ENCODE results near the gene GTF2F2.

The GTF2F2 gene

DNA sequence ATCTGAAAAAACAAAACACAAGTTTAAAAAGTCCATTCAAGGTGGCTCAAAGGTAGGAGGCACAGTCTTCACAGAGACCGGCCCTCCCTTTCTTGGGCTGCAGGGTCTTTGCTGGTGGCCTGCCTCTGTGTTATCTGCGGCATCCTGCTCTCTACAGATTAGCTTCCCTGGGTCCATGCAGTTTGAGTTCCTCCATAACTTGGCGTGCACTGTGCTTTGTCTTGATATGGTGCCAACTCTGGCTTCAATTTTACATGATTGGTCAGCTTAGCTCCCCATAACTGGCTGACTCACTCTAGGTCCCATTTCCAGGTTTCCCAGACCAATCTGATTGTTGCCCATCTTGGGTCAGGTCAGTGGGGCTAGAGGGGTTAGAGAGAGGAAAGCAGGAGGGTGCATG, 178.9 kb downstream of the GTF2F2 start:
- no peak for DNase-seq (ENCODE audit: low read depth in 3 of 3, low spot score in 1 of 3)

DNA sequence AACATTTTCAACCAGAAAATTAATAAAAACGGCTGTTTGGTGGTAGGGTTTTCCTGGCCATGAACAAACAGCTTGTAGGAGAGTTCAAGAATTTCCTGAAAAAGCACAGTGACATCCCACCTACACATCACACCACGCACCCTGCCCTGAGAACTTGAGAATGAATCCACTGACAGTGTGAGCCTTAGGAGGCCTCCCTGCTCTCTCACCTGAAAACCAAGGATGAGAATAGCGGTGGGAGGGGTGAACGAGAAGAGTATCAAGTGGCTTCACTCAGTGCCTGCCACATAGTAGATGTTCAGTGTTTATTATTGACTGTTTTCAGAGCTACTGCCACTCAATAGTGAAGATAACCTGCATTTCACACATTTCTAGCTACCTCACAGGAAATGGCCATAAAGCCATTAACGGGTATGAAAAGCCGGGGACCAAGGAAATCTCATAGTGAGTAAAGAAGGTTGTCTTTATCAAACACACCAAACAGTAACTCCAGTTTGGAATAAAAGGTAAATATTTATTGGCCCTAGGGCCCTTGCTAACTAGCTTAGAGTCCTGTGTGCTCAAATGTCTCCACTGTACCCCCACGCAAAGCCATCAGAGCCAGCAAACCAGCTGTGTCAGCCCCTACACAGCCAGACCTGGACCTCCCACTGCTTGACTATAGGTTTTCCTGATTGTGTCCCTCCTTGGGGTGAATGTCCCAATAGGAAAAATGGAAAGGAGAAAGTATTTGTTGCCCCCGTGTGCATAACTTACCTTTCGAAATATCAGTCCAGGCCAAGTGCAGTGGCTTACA, 180.1 kb downstream of the GTF2F2 start:
- DNase-seq (ENCODE audit: low read depth in 3 of 3, low spot score in 1 of 3) = no peak

DNA sequence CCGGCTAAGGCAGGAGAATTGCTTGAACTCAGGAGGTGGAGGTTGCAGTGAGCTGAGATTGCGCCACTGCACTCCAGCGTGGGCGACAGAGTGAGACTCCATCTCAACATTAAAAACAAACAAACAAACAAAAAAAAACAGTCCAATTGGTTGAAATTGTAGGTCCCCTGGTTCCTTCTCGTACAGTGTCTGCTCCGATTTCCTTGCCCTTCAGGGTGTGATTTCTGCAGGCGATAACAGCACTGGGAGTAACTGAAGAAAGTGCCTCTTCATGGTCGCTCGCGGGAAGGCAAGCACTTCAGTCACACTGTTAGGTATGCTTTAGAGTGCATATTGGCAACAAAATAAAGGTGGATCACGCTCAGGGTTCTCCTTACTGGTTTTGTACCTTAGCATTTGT, 181.0 kb downstream of the GTF2F2 start:
- no peak for DNase-seq (ENCODE audit: low read depth in 3 of 3, low spot score in 1 of 3)

- DNase-seq (ENCODE audit: low read depth in 3 of 3, low spot score in 1 of 3) = no peak
These were observed 182.2 kb downstream of the GTF2F2 start for GRCh38 chr13:45302507-45302906.

DNA sequence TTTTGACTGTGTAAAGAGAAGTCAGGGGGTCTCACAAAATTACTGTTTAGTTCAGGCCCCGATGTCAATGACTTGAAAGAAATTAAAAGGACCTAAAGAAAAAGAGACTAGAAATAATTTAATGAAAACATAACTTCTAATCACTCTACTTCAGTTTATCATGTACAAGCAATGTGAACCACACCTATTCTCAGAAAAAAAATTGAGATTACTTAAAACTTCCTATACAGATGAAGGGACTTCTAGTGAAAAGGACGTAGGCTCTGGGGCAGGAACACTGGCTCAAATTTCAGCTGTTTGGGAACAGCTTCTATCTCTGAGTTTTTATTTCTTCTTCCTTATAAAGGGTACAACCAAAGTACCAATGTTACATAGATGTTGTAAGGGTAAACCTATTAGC, 182.7 kb downstream of the GTF2F2 start:
- DNase-seq (ENCODE audit: low read depth in 3 of 3, low spot score in 1 of 3) = no peak

DNA sequence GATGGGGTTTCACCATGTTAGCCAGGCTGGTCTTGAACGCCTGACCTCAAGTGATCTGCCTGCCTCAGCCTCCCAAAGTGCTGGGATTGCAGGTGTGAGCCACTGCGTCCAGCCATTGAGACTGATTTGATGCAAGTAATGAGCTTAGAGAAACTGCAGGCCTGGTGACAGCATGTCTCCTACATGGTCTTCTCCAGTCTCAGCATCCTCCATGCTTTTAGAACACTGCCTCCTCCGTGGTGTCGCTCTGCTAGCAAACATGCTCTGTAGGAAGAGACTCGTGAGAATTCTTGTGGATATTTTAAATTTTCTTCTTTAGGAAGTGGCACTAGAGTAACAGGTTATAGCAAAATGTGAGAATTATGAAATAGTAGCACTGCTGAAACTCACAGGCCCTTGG, 183.6 kb downstream of the GTF2F2 start:
- no peak for DNase-seq (ENCODE audit: low read depth in 3 of 3, low spot score in 1 of 3)

DNA sequence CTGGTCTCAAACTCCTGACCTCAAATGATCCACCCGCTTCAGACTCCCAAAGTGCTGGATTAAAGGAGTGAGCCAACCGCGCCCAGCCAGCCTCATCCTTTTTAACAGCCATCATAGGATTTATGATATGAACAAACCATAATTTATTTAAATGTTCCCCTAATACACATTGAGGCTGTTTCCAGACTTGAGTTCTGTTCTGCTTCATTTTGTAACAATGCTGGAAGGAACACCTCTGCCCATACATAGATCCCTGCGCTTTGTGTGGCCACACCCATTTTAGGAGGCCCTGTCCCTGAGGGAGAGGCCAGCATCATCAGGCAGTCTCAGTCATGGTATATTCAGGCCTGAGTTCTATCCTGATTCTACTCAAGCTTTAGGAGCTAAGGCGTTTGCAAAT, 184.8 kb downstream of the GTF2F2 start:
- DNase-seq (ENCODE audit: low read depth in 3 of 3, low spot score in 1 of 3) = no peak

- no peak for DNase-seq (ENCODE audit: low read depth in 3 of 3, low spot score in 1 of 3)
These were observed 186.7 kb downstream of the GTF2F2 start for GRCh38 chr13:45306966-45307365.

- DNase-seq (ENCODE audit: low read depth in 3 of 3, low spot score in 1 of 3) = no peak
These were observed 190.2 kb downstream of the GTF2F2 start for GRCh38 chr13:45310341-45311131.

DNA sequence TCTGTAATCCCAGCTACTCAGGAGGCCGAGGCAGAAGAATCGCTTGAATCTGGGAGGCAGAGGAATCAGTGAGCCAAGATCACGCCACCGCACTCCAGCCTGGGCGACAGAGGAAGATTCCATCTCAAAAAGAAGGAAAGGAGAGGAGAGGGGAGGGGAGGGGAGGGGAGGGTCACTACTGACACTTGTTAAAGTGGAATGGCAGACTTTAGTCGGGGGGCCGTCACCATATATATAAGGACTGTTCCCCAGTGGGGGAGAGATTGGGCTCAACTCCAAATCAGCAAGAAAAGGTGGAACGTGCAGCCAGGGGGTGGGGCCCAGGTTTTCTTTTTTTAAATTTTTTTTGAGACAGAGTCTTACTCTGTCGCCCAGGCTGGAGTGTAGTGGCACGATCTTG, 194.5 kb downstream of the GTF2F2 start:
- no peak for DNase-seq (ENCODE audit: low read depth in 3 of 3, low spot score in 1 of 3)

GRCh38 chr13:45315520-45316167, 195.3 kb downstream of the GTF2F2 start:
- DNase-seq (ENCODE audit: low read depth in 3 of 3, low spot score in 1 of 3) = no peak

DNA sequence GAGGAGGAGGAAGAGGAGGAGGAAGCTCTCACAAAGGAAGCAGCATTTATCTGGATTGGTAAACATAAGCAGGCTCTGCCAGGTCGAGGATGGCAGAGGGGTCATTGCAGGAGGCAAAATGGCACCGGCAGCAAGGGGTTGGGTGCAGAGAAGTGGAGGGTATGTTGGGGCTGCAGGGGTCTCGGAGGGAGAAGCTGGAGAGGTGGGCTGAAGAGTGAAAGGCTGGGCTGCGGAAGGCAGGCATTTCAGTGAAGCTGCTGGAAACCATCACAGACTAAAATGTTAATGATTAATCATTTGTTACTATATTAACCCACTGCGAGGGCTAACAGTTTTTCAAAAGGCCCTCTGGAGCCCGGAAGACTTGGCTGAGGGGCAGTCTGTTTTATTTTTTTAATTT, 196.0 kb downstream of the GTF2F2 start:
- no peak for DNase-seq (ENCODE audit: low read depth in 3 of 3, low spot score in 1 of 3)

DNA sequence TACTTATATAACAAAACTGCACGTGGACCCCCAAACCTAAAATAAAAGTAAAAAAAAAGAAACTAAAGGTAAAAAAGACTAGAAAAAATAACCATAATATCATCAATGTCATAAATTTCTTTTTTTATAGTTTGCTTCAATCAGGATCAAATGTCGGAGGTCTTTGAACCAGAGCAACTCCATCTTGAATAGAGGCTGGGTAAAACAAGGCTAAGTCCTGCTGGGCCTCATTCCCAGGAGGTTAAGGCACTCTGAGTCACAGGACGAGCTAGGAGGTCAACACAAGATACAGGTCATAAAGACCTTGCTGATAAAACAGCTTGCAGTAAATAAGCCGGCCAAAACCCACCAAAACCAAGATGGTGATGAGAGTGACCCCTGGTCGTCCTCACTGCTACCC, 196.7 kb downstream of the GTF2F2 start:
- no peak for DNase-seq (ENCODE audit: low read depth in 3 of 3, low spot score in 1 of 3)

- no peak for DNase-seq (ENCODE audit: low read depth in 3 of 3, low spot score in 1 of 3)
These were observed 200.7 kb downstream of the GTF2F2 start for GRCh38 chr13:45320876-45321629.

GRCh38 chr13:45325806-45326205, 205.5 kb downstream of the GTF2F2 start:
- DNase-seq (ENCODE audit: low read depth in 3 of 3, low spot score in 1 of 3) = no peak

DNA sequence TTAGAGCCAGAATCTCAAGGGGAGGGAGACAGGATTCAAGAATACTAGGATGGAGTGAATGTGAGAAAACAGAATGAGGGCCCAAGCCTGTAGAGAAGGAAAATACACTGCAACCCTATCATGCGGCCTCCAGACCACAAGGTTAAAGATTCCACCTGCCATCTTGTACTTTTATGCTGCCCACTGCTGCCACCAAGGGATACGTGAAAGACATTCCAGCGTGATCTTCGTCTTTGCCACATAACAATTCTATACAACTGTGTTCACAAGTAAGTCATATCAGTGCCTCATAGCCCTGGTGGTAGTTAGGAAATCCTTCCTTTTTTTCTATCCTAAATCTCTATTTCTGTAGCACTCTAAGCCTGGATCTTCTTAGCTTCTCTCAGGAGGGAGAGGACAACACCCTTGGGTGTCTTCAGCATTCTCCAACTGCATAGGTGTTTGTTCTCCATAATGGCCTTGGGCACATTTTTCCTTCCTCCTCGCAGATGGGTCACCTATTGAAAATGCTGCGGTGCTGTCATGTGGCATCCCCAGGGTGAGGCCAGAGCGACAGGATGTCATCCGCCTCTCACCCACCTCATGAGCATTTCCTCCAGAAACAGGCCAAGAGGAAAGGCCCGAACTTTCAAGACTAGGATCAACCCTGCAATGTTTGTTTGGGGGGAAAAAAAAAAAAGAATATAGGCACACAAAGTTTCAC, 207.1 kb downstream of the GTF2F2 start:
- DNase-seq (ENCODE audit: low read depth in 3 of 3, low spot score in 1 of 3) = no peak

GRCh38 chr13:45328661-45329111, 208.4 kb downstream of the GTF2F2 start:
- DNase-seq (ENCODE audit: low read depth in 3 of 3, low spot score in 1 of 3) = no peak

DNA sequence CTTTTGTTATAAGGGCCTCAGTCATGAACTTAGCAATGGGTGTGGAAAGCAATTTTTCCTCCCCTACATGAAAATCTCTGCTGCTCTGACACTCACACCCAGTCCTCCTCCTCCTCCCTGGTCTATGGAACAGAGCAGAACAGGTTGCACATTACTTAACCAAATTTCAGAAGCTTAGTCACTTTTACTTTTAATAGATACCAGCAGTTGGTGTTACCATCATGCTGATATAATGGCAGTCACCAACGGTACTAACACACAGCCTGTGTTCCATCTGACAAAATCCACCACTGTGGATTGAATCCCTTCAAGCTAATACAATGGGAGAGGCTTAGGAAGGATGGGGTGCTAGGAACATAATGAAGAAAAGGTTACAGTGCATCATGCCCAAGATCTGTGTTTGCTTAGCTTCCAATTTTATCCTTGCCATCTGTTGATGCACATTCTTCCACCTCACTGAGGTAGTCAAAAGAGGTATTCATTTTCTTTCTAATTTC, 210.9 kb downstream of the GTF2F2 start:
- DNase-seq (ENCODE audit: low read depth in 3 of 3, low spot score in 1 of 3) = no peak

DNA sequence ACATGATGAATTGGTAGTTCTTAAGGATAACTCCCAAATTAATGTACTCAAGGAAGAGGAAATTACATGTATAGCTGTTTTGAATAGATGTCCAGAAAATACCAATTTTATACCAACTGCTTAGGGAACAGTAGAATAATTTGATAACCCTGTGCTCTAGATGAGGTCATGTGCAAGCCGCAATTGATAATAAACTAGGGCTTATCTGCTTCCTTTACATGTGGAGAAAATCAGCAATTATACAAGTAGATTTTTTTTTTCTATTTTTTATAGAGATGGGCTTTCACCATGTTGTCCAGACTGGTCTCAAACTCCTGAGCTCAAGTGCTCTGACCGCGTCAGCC, 211.4 kb downstream of the GTF2F2 start:
- no peak for DNase-seq (ENCODE audit: low read depth in 3 of 3, low spot score in 1 of 3)

DNA sequence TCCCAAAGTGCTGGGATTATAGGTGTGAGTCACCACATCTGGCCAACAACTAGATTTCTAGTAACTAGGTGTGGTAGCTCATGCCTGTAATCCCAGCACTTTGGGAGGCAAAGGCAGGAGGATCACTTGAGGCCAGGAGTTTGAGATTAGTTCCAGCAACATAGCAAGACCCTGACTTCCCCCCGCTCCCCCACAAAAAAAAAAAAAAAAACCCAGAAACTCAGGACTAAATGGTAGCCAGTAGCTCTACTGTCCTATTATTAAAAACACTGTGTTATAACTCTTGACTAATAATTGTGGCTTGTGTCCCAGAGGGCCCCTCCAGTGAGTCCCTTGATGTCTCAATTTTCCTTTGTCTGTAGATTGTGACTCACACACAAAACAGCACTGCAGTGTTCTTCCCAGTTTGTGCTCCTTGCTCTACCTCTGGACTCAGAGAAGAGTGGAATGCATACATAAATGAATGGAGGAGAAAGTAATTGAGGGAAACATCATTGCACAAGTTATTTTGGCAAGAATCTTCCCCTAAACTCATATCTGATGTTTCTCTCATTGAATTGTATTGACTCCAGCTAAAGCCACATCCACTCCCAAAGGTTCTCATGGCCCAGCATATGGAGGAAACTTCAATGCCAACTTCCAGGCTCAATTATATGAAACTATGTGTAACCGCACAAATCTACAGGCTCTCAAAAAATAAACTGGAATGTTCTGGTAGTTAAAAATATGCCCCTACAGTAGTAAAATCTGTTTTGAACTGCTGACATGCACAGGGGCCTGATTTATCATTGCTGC, 211.9 kb downstream of the GTF2F2 start:
- no peak for DNase-seq (ENCODE audit: low read depth in 3 of 3, low spot score in 1 of 3)
